B cell (primary cell): Measurements from ENCODE around the gene CFAP221. TPM values are rescaled to one million over a fixed set of nuclear protein-coding genes. Genes with fewer than 3 reads are reported as not detected.

Experiments used
- ATAC-seq: fragments of 200-7000 bp; cut with Tn5 transposase; one replicate; pipeline ENCODE4 v1.10.0; 2021; ENCODE audit warnings: low read depth, mild to moderate bottlenecking, moderate number of reproducible peaks, moderate library complexity
- CTCF ChIA-PET: fragments of 350-600 bp; sonication (Branson Sonifier 250); formaldehyde crosslinking; loops from one replicate; lab custom pipeline; 2021; ENCODE audit warnings: antibody characterized with exemption, inconsistent platforms; lab: Charles Lee
- POLR2A ChIA-PET: fragments of 350-600 bp; sonication (Branson Sonifier 250); formaldehyde crosslinking; loops from one replicate; lab custom pipeline; 2021; ENCODE audit warnings: antibody characterized with exemption; lab: Charles Lee
- DNase-seq: peaks from one replicate; pipeline ENCODE4 v3.0.0; 2013
- H2AFZ ChIP-seq: 2 replicates; pipeline ENCODE4 v1.6.1; 2012; ENCODE audit warnings: mild to moderate bottlenecking, low read depth, low read length; ENCODE audit not compliant: insufficient read depth, poor library complexity, severe bottlenecking
- H3K27ac ChIP-seq, 2 donors: 1 replicate in 1 of 2; 2 replicates in 1 of 2; pipeline ENCODE4 v1.5.1; 2012 to 2013; ENCODE audit warnings: low read length in 2 of 2, mild to moderate bottlenecking in 2 of 2, moderate library complexity in 1 of 2
- H3K27me3 ChIP-seq, 4 experiments: fragments of 200-600 bp in 1 of 4; sonication (generic) in 1 of 4; replicated peaks in 1 of 4; 1 replicate in 2 of 4; 2 replicates in 2 of 4; pipeline versions ENCODE4 v1.6.1 to v1.7.0; 2013 to 2016; ENCODE audit warnings: low read length in 3 of 4, mild to moderate bottlenecking in 2 of 4, mixed read lengths in 1 of 4, moderate library complexity in 1 of 4; ENCODE audit not compliant: insufficient read depth in 4 of 4, control insufficient read depth in 3 of 4; ENCODE audit errors: control extremely low read depth in 1 of 4
- H3K36me3 ChIP-seq, 2 experiments: replicated peaks in 1 of 2; 1 replicate in 1 of 2; 2 replicates in 1 of 2; pipeline versions ENCODE4 v1.6.1 to v1.7.1; 2013; ENCODE audit warnings: low read length in 1 of 2; ENCODE audit not compliant: insufficient read depth in 2 of 2, control insufficient read depth in 1 of 2; ENCODE audit errors: control extremely low read depth in 1 of 2, extremely low read depth in 1 of 2
- H3K4me1 ChIP-seq, 2 donors: fragments of 200-600 bp in 1 of 2; sonication (generic) in 1 of 2; 1 replicate in 1 of 2; 2 replicates in 1 of 2; pipeline versions ENCODE4 v1.5.1 to v1.6.1; 2013 to 2017; ENCODE audit warnings: low read length in 2 of 2; ENCODE audit not compliant: control insufficient read depth in 2 of 2, insufficient read depth in 2 of 2
- H3K4me2 ChIP-seq: replicated peaks from 2 replicates; pipeline ENCODE3; 2012; ENCODE audit warnings: mild to moderate bottlenecking, low read depth, low read length; ENCODE audit not compliant: poor library complexity, severe bottlenecking
- H3K4me3 ChIP-seq, 5 experiments: fragments of 200-600 bp in 1 of 5; sonication (generic) in 1 of 5; 1 replicate in 3 of 5; 2 replicates in 2 of 5; pipeline versions ENCODE4 v1.5.1 to v1.7.0; 2011 to 2016; ENCODE audit warnings: low read length in 4 of 5, mild to moderate bottlenecking in 4 of 5, low read depth in 2 of 5, control low read depth in 1 of 5, moderate library complexity in 1 of 5; ENCODE audit not compliant: insufficient read depth in 1 of 5; ENCODE audit errors: control extremely low read depth in 1 of 5, extremely low read depth in 1 of 5
- H3K79me2 ChIP-seq: fragments of 200-600 bp; sonication (generic); one replicate; pipeline ENCODE4 v1.6.0; 2016; ENCODE audit warnings: low read length; ENCODE audit not compliant: control insufficient read depth, insufficient read depth
- H3K9ac ChIP-seq: fragments of 200-600 bp; sonication (generic); 2 replicates; pipeline ENCODE4 v1.6.1; 2017; ENCODE audit warnings: mild to moderate bottlenecking, low read length, moderate library complexity
- H3K9me3 ChIP-seq, 3 donors: one replicate each; pipeline versions ENCODE4 v1.6.1 to v1.7.1; 2013; ENCODE audit warnings: low read length in 2 of 3; ENCODE audit not compliant: control insufficient read depth in 2 of 3, insufficient read depth in 1 of 3; ENCODE audit errors: control extremely low read depth in 1 of 3
- H4K20me1 ChIP-seq: 2 replicates; pipeline ENCODE4 v1.6.0; 2012; ENCODE audit warnings: mild to moderate bottlenecking, low read length; ENCODE audit not compliant: insufficient read depth, control insufficient read depth, poor library complexity, severe bottlenecking
- H3K27ac Mint-ChIP-seq: one replicate; pipeline ENCODE4 v1.8.0; 2021; ENCODE audit warnings: mixed read lengths
- H3K27me3 Mint-ChIP-seq: one replicate; pipeline ENCODE4 v1.8.0; 2021; ENCODE audit warnings: mixed read lengths
- H3K4me1 Mint-ChIP-seq: one replicate; pipeline ENCODE4 v1.8.0; 2021; ENCODE audit warnings: mixed read lengths
- H3K4me3 Mint-ChIP-seq: one replicate; pipeline ENCODE4 v1.8.0; 2021; ENCODE audit warnings: mixed read lengths
- H3K9me3 Mint-ChIP-seq: one replicate; pipeline ENCODE4 v1.8.0; 2022; ENCODE audit warnings: mixed read lengths; ENCODE audit not compliant: insufficient read depth
- EZH2 ChIP-seq: IDR thresholded peaks from 2 replicates; pipeline ENCODE4 v1.6.1; 2012; ENCODE audit warnings: borderline replicate concordance, low read depth, mild to moderate bottlenecking, moderate library complexity, low read length; ENCODE audit not compliant: insufficient read depth, poor library complexity, severe bottlenecking
- WGBS: methylation state at CpG from one replicate; pipeline ENCODE4 v1.1.5; 2013; ENCODE audit warnings: missing lambda C conversion rate; ENCODE audit not compliant: insufficient coverage; 5-methylcytosine and 5-hydroxymethylcytosine counted together
- intact Hi-C: fragments of 100-400 bp; cut with micrococcal nuclease; formaldehyde crosslinking; loops from one replicate; pipeline ENCODE4 v1.10.0; 2022
- polyA plus RNA-seq: library from polyadenylated mRNA; depleted of rRNA; stranded (reverse); fragments of >200 nt; gene quantifications from 2 replicates; pipeline ENCODE4 v1.2.3, GENCODE V29; 2012
- total RNA-seq, 2 donors: library from RNA; stranded (reverse); fragments of 120-200 nt in 1 of 2; gene quantifications; 1 replicate in 1 of 2; 2 replicates in 1 of 2; pipeline versions ENCODE4 v1.2.3 to v1.2.4, GENCODE V29; 2013 to 2022
- TF ChIP-seq, protein P1 (sequence below): fragments of 200-600 bp; IDR thresholded peaks from one replicate; pipeline ENCODE4 v1.8.0; 2022; ENCODE audit warnings: antibody characterized with exemption, mild to moderate bottlenecking

CFAP221 gene
- total and polyA plus RNA-seq, 2 donors (not counting 1 experiment from before 2014, with no cell fraction given) = not detected

DNA sequence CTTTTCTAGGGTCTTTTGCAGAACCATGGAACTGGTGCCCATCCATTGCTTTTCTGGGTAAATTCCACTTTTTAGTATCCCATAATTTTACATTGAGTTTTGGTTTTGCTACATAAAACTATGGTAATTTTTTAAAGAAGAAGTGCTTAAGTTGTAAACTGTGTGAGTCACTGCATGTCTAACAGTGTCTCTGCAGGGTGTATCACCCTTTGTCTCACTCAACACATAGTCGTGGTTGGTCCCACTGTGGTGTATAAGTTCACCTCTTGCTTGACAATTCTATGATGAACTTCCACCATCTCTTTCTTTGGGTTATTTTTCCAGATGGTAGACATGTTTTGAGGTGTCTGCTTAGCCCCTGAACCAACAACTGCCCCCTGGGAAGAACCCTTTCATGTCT lies 30.4 kb upstream of the CFAP221 start:
- H3K27ac Mint-ChIP-seq = no peak overlapping the region
- TF ChIP-seq, protein P1, sequence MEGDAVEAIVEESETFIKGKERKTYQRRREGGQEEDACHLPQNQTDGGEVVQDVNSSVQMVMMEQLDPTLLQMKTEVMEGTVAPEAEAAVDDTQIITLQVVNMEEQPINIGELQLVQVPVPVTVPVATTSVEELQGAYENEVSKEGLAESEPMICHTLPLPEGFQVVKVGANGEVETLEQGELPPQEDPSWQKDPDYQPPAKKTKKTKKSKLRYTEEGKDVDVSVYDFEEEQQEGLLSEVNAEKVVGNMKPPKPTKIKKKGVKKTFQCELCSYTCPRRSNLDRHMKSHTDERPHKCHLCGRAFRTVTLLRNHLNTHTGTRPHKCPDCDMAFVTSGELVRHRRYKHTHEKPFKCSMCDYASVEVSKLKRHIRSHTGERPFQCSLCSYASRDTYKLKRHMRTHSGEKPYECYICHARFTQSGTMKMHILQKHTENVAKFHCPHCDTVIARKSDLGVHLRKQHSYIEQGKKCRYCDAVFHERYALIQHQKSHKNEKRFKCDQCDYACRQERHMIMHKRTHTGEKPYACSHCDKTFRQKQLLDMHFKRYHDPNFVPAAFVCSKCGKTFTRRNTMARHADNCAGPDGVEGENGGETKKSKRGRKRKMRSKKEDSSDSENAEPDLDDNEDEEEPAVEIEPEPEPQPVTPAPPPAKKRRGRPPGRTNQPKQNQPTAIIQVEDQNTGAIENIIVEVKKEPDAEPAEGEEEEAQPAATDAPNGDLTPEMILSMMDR = no peak
- no peak for TF ChIP-seq EZH2
- no peak for ATAC-seq
- Histone ChIP-seq H3K27ac (no peak overlapping the region), H3K9ac (no peak overlapping the region), H3K36me3 (no peaks in the 10 kb centered on the region), H3K79me2 (no peaks in the 10 kb centered on the region), H3K9me3 (peaks cover 0 to 3% (median 0%) of the 10 kb centered on the region in 3 donors), H3K4me3 (no peak overlapping the region), H3K4me2 (no peak overlapping the region), H3K4me1 (no peaks in the 10 kb centered on the region), H4K20me1 (no peaks in the 10 kb centered on the region), H3K27me3 (peaks cover 0 to 7% (median 2%) of the 10 kb centered on the region in 4 experiments), H2AFZ (no peak overlapping the region)
- no peak for DNase-seq
- ChIA-PET CTCF (no interaction called here), POLR2A (no interaction called here)
- intact Hi-C loops = no loop called here
- no CpG with 5 or more reads among the region's 1 CpG for WGBS
- no peak overlapping the region for H3K4me3 Mint-ChIP-seq
- no peaks in the 10 kb centered on the region for H3K9me3 Mint-ChIP-seq
- no peaks in the 10 kb centered on the region for H3K4me1 Mint-ChIP-seq
- H3K27me3 Mint-ChIP-seq = peaks cover 44% of the 10 kb centered on the region

DNA sequence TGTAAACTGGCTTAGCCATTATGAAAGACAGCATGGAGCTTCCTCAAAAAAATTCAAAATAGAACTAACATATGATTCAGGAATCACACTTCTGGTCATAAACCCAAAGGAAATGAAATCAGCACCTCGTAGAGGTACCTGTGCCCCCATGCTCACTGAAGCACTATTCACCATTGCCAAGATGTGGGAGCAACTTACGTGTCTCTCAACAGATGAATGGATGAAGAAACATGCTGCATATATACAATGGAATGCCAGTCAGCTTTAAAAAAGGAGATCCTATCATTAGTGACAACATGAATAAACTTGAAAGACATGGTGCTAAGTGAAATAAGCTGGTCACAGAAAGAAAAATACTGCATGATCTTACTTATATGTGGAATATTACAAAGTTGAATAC lies 28.1 kb upstream of the CFAP221 start:
- Mint-ChIP-seq H3K9me3 (no peaks in the 10 kb centered on the region), H3K27me3 (peaks cover 42% of the 10 kb centered on the region), H3K4me1 (no peaks in the 10 kb centered on the region), H3K27ac (no peak overlapping the region), H3K4me3 (no peak overlapping the region)
- Histone ChIP-seq H3K4me1 (no peaks in the 10 kb centered on the region), H3K79me2 (no peaks in the 10 kb centered on the region), H3K36me3 (no peaks in the 10 kb centered on the region), H3K9ac (no peak overlapping the region), H3K27ac (no peak overlapping the region), H3K27me3 (peaks cover 0 to 7% (median 2%) of the 10 kb centered on the region in 4 experiments), H3K4me3 (no peak overlapping the region), H4K20me1 (no peaks in the 10 kb centered on the region), H3K9me3 (peaks cover 0 to 6% (median 0%) of the 10 kb centered on the region in 3 donors), H3K4me2 (no peak overlapping the region), H2AFZ (no peak overlapping the region)
- TF ChIP-seq, protein P1 = no peak
- no peak for TF ChIP-seq EZH2
- ATAC-seq (no peak), DNase-seq (no peak)
- 20% methylated on average over 1 of the region's 2 CpGs for WGBS
- POLR2A ChIA-PET = no interaction called here
- CTCF ChIA-PET = no interaction called here
- intact Hi-C loops = no loop called here
